Astrocyte of the cerebellum (primary cell): ENCODE data around the gene PRSS56.

ENCODE experiments used
- DNase-seq: peaks from one replicate; pipeline ENCODE4 v3.0.0-alpha.2; 2011; ENCODE audit warnings: low read depth
- H3K4me3 ChIP-seq: 2 replicates; pipeline ENCODE4 v1.5.1; 2011; ENCODE audit warnings: mild to moderate bottlenecking, low read depth, low read length, moderate library complexity
- in situ Hi-C: cut with HindIII; loops from 2 replicates; pipeline ENCODE4 v1.10.0; 2017; ENCODE audit warnings: low sequenced_read_pairs
- TF ChIP-seq, protein P1 (sequence below): IDR thresholded peaks from 2 replicates; pipeline ENCODE4 v1.5.1; 2012; ENCODE audit warnings: low read length, low read depth, moderate library complexity, mild to moderate bottlenecking; ENCODE audit errors: missing control alignments

The PRSS56 gene

DNA sequence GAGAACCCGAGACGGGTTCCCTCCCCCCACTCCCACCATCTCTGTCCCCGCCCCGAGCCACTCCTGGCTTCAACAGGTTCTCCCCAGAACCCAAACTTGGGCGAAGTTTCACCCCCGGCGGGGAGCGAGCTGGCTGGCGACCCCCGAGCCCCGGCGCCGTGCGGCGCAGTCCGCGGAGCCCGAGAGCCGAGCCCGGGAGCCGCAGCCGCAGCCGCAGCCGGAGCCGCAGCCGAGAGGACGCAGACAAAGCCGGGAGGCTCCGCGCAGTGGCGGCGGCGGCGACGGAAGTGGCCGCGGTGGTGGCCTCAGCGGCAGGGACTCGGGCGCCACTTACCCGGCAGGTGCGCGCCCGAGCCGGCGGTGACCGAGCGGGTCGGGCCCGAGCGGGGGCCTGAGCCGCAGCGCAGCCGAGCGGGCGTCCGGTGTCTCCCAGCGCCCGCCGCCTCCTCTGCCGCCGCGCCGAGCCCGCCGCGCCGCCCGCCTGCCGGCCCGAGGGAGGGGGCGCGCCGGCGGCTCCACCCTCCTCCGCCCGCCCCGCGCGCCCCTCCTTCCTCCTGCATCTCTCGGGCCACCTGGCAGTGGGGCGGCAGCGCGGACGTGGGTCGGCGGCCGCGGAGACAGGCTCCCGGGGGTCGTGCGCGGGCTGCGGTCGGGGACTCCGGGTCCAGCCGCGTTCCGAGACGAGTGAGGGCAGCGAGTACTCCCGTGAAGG is 32.6 kb upstream of the PRSS56 start, which contains the start of gene ECEL1:
Gene ECEL1 (minus strand): TSS at position 450 of the 712 bp plus-strand sequence. CDS start 1,181 bp downstream, outside the sequence.
- in situ Hi-C loops, result no loop called here
- TF ChIP-seq, protein P1, sequence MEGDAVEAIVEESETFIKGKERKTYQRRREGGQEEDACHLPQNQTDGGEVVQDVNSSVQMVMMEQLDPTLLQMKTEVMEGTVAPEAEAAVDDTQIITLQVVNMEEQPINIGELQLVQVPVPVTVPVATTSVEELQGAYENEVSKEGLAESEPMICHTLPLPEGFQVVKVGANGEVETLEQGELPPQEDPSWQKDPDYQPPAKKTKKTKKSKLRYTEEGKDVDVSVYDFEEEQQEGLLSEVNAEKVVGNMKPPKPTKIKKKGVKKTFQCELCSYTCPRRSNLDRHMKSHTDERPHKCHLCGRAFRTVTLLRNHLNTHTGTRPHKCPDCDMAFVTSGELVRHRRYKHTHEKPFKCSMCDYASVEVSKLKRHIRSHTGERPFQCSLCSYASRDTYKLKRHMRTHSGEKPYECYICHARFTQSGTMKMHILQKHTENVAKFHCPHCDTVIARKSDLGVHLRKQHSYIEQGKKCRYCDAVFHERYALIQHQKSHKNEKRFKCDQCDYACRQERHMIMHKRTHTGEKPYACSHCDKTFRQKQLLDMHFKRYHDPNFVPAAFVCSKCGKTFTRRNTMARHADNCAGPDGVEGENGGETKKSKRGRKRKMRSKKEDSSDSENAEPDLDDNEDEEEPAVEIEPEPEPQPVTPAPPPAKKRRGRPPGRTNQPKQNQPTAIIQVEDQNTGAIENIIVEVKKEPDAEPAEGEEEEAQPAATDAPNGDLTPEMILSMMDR, result no peak
- H3K4me3 ChIP-seq, result no peak within 1 kb of the TSS
- no peak for DNase-seq

DNA sequence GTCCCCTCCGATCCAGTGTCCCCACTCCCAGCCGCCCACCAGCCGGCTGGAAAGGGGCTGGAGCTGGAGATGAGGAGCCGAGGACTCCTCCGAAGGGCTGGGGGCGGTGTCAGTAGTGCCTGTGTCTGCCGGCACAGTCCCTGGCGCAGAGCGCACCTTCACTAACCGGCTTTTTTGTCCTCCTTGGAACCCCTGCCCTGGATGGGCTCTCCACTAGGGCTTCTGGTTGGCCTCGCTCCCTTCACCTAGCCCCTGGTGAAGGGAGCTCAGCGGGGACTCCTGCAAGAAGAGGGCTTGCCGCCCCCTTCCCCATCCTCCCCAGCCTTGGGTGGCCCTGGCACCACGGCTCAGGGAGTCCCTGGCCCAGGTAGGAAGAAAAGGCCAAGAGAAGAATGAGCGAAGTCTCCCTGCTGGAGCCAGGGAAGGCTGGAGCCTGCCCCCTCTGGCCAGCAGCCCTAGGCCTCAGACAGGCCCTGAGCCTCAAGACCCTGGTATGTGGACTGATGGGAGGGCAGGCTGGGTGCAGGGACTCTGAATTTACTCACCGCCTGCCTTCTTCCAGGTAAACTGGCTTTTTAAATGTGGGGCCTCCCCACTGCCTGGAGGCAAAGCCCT is 32.0 kb upstream of the PRSS56 start:
- TF ChIP-seq, protein P1, result no peak
- no peak for DNase-seq
- in situ Hi-C loops, result no loop called here
- no peak overlapping the region for H3K4me3 ChIP-seq

DNA sequence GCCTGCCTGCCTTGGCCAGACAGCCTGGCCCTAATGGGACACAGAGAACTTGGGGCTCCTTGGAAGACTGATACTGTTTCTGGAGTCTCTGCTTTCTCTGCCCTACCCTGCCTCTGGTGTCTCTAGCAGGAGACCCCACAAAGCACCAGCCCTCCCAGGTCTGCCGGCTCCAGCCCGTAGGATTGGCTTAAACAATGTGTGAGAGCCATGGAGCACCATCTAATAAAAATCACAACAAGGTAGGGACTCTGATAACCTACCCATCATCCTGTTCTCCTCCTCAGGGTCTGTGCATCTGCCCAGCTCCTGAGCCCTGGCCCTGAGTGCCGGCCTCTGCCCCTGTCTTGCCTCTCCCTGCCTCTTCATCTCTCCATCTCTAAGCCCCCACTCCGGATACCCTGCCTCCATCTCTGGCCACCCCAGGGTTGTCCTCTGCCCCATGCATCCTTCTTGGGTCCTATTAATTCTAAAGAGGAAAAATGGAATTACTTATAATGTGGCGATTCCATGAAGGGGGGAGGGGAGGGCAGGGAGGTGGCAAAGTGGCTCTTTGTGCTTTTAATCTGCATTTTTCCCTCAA is 31.4 kb upstream of the PRSS56 start:
- DNase-seq, result no peak
- H3K4me3 ChIP-seq, result no peak overlapping the region
- TF ChIP-seq, protein P1, result no peak
- in situ Hi-C loops, result no loop called here

DNA sequence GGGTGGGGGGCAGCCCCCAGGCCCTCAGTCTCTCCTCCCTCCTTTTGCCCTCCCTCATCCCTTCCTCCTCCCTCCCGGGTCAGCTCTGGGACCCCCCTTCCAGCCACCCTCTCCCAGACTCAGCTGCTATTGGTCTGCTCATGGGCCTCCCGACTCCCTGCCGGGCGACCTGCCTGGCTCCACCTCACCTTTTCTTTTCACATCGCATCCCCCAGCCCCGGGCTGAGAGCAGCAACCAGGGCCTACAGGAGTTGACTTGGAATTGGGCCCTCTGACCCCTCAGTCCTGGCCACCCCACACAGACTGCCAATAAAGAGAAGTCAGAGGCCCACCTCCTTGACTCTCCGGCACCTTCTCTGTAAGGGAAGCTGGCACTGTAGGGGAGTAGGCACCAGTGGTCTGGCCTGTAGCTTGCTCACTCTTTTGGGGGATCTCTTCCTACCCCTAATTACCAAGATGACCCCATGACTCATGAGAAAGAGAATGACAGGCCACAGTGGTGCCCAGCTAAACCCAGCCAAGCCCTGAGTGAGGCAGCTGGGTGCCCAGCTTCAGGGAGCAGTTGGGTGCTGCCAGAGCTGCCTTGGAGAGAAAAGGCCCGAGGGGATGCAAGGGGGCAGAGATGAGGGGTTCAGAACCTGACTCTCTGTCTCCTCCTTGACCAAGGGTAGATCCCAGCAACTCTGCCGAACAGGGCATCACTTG is 30.5 kb upstream of the PRSS56 start:
- TF ChIP-seq, protein P1, result no peak
- DNase-seq, result no peak
- H3K4me3 ChIP-seq, result no peak overlapping the region
- in situ Hi-C loops, result no loop called here

DNA sequence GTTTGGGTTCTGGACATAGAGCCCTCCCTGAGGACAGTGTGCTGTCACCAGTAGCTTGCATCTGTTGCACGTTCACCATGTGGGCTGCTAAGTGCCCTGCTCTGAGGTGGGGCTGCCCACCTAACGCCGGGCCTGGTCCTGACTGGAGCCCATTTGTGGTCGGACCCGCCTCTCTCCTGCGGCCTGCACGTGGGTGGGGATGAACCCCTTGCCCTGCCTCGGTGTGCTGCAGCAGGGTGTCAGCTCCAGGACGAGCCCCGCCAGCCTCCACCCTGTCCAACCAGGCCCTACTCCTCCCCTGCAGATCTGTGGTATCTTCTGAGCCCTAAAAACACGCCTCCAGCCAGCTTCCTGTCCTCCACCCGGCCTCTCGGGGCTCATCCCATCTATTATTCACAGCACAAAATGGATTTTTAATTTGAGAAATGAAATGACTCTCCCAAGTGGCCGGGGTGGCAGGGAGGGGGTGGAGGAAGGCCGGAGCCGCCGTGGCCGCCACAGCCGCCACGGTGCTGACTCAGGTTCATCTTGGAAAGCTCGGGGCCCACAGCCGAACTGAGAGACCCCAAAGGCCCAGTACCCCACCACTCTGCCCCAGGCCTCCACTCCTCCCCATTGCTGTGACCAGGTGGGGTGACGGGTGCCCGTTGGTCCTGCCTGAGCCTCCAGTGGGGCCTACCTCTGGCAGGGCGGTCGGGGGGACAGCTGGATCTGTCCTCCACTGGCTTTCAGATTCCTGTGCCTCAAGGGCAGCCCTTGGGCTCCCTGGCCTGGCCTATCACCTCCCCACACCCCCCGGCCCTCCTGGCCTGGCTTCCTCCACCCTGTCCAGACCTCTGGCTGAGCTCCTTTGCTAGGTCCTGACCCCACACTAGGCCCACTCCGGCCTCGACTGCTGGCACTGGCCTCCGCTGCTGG is 29.7 kb upstream of the PRSS56 start:
- DNase-seq, result no peak
- H3K4me3 ChIP-seq, result no peak overlapping the region
- in situ Hi-C loops, result no loop called here
- TF ChIP-seq, protein P1, result no peak
